ENCODE measurements around the gene NEMF.
A peak's percentile ranks its signal among the peaks of the same experiment; 100 is the strongest.

- 0 out of 2 replicates have a peak, but pooled peaks have one; percentile 16 for TF ChIP-seq TEAD4 (IDR thresholded peaks at IDR 0.05)
- TF ChIP-seq TAF1 (IDR thresholded peaks at IDR 0.05; ENCODE audit: low read depth) = peak; percentile 79
- 0 out of 2 replicates have a peak, but pooled peaks have one; percentile 12 for TF ChIP-seq CREB1 (IDR thresholded peaks at IDR 0.05; ENCODE audit: low read depth)
- TF ChIP-seq CEBPB (IDR thresholded peaks at IDR 0.05) = no peak
- 0 out of 2 replicates have a peak, but pooled peaks have one; percentile 15 for TF ChIP-seq EP300 (IDR thresholded peaks at IDR 0.05; ENCODE audit: borderline replicate concordance)
- no peak; the same call in 1 of the 2 replicates for TF ChIP-seq RAD21 (IDR thresholded peaks at IDR 0.05; ENCODE audit: low read depth)
- TF ChIP-seq TCF12 (IDR thresholded peaks at IDR 0.05; ENCODE audit: low read depth) = peak; percentile 33; the same call in 1 of the 2 replicates
- TF ChIP-seq, protein P1, sequence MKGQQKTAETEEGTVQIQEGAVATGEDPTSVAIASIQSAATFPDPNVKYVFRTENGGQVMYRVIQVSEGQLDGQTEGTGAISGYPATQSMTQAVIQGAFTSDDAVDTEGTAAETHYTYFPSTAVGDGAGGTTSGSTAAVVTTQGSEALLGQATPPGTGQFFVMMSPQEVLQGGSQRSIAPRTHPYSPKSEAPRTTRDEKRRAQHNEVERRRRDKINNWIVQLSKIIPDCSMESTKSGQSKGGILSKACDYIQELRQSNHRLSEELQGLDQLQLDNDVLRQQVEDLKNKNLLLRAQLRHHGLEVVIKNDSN (IDR thresholded peaks at IDR 0.05) = no peak
- peak; percentile 71; the same call in 1 of the 2 replicates for TF ChIP-seq YY1 (IDR thresholded peaks at IDR 0.05; ENCODE audit: low read depth)
- peak; percentile 92 for TF ChIP-seq MAX (IDR thresholded peaks at IDR 0.05)
- no peak for TF ChIP-seq REST (IDR thresholded peaks at IDR 0.05; ENCODE audit: low read depth)
- TF ChIP-seq ZBTB7A (IDR thresholded peaks at IDR 0.05; ENCODE audit: low read depth) = peak; percentile 88
- TF ChIP-seq EGR1 (IDR thresholded peaks at IDR 0.05) = no peak
Observed at GRCh38 chr14:49852301-49853157, at the start of gene NEMF.
